Measurements from ENCODE around the gene SEC62.

Gene SEC62, protein sequence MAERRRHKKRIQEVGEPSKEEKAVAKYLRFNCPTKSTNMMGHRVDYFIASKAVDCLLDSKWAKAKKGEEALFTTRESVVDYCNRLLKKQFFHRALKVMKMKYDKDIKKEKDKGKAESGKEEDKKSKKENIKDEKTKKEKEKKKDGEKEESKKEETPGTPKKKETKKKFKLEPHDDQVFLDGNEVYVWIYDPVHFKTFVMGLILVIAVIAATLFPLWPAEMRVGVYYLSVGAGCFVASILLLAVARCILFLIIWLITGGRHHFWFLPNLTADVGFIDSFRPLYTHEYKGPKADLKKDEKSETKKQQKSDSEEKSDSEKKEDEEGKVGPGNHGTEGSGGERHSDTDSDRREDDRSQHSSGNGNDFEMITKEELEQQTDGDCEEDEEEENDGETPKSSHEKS

DNA sequence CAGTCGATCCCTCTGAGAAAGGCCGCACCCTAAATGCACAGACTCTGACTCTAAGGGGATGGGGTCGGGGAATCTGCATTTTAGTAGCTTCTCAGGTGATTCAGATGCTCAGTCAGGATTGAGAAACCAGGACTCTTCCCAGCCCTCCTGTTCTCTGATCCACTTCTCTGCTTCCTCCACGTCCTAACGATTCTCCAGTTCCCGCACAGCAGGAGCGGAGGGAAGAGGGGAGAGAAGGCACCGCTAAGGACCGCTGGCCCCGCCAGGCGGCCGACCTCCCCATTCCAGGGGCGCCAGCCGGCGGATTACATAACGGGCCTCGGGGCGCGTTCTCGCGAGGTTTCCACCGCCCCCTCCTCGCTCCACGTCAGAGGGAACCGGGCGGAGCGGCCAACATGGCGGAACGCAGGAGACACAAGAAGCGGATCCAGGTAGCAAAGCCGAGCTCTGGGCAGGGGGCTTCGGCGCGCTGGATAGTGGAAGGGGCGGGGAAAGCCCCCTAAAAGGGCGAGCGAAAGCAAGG, at the start of gene SEC62:
TSS of gene SEC62 (plus strand) at position 380 of the 523 bp plus-strand sequence. CDS start at position 396, 16 bp downstream.
- no peak for FAIRE-seq

DNA sequence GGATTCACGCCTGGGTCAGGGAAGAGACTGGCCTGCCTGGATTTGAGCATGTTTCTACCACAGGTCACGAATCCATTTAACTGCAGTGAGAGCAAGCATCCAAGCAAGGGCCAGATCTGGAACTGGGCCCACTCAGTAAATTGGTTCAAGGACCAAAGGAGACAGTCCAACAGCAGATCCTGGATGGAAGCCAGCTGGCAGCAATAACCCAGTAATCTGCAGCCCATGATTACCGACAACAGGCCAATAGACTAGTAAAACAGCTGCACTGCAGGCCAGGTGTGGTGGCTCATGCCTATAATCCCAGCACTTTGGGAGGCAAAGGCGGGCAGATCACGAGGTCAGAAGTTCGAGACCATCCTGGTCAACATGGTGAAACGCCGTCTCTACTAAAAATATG, 43.4 kb upstream of the SEC62 start:
- FAIRE-seq: no peak

DNA sequence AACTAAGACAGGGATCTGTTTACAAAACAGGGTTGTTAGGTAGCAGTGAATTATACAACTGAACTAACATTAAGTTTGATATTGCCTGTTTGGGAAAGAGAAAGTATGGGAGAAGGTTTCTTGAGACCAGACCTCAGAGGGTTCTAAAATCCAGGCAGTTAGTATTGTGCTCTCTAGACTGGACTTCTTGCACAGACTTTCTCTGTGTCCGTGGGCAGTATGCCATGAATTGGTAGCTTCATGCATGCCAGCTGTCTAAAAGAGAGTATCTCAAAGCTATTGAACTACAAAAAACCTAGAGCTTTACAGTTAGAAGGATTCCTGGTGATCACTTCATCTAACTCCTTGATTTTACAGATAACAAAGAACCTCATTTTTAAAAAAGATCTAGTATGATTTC, 42.8 kb upstream of the SEC62 start:
- FAIRE-seq: no peak

DNA sequence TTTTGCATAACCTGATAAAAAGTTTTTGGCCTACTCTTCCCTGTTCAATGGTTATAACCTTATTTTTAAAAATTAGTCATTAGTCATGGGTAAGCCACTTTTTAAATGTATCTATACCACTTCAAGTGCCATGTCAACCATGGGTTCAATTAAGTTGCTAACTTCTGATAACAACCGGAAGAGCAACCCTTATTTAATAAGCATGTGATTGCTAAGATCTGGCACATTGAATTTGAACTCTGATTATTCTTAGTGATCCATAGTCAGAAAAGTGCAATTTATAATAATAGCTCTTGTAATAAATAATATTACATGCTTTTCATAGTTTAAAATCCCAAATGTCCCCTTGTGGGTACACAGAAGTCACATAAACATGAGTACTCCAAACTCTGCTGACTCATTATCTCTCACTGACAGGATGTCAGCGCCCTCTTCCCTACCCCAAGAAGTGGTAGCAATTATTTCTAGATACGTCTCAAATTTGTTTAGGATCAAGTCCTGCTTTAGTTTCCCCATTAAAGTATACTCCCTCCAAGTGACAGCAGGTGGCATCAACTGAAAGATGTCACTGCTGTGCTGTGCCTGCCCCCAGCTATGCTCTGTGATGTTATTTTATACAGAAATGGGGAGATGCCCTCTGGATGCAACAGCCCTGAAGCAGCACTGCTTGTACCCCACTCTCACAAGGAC, 36.6 kb upstream of the SEC62 start:
- FAIRE-seq: no peak

DNA sequence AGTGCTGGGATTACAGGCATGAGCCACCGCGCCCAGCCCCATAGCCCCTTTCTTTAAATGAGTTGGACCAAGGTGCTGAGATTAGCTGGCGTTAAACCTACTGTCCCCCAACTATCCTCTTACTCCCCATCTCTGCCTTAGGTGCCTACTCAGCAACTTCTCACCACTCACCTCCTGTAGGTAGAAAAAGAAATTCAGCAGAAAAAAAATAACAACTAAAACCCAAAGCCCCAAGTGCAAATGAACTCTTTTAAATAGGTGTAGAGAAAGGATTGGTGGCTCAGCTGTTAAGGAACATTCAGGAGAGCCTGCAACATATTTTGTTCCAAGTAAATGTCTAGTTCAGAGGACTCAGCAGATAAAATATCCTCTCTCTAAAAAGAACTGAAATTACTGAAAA, 35.8 kb upstream of the SEC62 start:
- no peak for FAIRE-seq

DNA sequence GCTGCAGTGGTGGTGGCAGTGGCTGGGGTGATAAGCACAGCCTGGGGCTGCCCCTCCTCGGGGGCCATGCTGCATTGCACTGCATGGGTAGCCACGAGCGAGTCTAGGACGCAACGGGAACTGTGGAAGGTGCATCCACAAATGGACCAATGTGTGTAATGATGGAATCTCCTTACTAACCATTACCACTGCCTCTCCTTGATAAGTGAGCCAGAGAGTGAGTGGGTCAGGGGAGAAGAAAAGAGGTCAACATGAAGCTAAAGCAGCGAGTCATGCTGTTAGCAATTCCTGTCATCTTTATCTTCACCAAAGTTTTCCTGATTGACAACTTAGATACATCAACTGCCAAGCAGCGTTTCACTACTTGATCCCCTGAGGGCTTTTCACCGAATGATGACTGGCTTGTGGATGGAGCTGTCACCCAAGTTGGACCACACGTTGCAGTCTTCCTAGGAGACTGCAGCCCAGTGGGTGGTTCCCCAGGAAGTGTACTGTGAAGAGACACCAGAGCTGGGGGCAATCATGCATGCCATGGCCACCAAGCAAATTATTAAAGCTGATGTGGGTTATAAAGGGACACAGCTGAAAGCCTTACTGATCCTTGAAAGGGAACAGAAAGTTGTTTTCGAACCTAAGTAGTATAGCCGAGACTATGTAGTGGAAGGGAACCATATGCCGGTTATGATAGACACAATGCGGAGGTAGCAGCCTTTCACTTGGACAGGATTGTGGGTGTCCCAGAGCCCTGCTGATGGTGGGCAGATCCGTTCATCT, 34.7 kb upstream of the SEC62 start:
- FAIRE-seq: no peak

DNA sequence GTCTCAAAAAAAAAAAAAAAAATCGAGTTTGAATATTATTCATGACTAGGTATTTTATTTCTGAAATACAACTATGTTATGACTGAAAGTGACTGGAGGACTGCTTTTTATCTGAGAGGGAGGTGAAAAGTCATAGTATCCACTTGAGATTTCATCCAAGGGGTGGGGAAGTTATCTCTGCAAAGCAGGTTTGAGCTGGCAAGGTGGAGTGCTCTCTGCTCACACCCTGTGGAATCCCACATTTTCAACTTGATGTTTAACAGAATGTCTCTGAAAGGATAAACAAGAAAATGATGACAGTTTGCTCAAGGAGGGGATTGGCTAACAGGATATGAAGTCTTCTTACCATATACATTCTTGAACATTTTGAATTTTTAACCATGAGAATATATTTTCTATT, 27.3 kb upstream of the SEC62 start:
- no peak for FAIRE-seq

DNA sequence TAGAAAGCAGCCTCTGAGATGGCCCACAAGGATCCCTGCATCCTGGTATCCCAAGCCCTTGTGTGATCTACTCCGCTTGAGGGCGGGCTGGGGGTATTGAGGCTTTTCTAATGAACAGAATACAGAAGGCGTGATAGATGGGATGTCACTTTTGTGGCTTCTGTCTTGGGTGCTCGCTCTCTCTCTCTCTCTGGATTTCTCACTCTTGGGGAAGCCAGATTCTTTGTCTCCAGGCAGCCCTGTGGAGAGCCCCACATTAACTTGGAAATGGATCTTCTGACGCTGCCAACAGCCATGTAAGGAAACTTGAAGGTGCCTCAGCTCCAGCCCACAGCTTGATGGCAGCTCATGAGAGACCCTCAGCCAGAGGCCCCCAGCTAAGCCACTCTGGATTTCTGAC, 26.9 kb upstream of the SEC62 start:
- no peak for FAIRE-seq

DNA sequence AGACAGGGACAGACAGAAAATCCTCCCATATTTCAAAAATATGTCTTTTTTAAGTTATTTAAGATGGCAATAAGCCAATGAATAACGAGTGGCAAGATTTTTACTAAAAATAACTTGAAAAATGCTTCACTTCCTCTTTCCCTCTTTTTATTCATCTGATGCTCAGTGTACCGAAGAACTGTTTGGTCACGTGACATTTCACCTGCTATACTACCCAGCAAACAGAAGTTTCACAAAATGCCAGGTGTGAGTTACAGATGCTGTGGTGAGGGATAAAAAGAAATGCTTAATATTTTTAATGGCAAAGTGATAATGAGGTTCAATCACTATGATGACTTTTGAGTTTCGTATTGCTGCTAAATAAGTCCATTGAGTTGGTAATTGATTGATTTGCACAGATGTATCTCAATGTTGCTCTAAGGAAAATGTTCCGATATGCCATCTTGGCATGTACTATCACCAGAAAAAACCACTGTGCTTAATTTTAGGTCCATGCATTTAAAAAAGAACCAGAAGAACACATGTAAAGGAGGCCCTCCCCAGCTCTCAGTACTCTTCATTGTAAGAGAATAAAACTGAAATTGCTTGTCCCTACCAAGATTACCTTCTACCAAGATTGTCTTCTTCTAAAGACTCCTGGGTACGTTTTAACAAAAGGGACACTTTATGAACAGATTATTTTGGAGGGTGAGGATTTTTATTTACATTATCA, 26.0 kb upstream of the SEC62 start:
- no peak for FAIRE-seq

DNA sequence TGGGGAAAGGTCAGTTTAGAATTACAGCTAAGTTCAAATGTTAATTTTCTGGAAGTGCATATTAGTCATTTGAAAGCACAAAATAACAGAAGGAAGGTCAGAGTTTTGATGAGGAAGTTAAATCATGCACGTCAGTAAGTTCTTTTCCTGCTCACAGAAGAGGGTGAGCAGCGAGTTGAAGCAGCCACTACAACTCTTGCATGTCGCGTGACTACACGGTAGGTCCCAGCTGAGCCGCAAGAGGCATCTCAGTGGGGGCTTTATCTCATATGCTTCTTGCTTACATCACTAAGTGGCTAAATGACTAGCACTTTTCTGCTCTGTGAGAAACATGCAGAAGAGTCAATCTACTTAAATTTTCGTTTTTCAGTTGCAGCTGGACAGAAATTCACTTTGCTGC, 21.3 kb upstream of the SEC62 start:
- no peak for FAIRE-seq

DNA sequence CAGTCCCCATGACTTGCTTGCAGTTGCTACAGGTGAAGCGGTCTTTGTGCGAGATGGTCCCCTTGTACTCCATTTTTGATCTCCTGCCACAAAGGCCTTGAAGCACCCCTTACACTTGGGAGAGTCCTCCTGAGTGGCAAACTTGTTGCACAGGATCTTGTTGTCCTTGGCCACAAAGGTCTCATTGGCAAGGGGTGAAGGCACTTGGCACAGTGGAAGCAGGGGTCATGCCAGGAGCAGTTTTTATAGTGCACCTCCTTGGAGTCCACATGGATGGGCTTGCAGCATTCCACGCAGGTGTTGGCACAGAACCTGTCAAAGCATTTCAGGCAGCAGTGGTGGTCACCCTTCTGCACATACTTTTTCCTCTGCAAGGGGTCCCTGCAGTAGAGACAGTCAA, 20.3 kb upstream of the SEC62 start:
- no peak for FAIRE-seq

DNA sequence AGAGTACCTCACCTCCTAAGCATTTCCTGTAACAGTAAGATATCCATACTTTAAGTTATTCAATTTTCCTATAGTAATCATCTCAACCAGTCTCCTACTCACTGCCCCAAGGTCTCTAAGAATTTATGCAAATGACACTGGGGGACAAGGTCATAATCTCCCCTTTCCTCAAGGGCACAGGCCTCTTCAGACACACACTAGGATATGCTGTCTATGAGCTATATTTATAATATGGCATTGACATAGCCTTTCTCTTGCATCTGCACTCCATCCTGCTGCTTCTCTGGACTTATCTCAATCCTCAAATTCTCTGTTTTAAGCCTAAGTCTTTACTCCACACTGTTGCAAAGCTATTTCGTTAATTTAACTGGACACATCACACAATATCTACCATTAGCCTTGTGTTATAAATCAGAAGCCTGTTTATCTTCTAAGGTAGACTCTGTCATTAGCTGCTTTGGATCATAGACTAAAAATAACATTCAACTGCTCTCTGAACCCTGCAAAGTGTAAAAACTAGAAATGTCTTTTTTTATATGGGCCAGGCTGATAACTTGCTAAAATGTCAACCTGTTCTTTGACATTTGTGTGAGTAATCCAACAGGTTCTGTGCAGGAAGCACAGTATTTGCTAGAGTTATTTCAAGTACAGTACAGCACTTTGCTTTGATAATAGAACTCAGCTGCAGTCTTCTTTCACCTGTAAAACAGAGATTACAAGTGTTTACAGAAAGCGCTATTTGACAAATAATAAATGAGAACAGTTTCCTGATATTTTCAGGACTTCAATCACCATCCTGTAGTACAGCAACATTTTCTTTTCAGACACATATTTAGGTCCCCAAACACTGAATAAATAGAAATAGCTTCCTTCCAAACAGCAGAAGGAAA, 17.8 kb upstream of the SEC62 start:
- FAIRE-seq: no peak

DNA sequence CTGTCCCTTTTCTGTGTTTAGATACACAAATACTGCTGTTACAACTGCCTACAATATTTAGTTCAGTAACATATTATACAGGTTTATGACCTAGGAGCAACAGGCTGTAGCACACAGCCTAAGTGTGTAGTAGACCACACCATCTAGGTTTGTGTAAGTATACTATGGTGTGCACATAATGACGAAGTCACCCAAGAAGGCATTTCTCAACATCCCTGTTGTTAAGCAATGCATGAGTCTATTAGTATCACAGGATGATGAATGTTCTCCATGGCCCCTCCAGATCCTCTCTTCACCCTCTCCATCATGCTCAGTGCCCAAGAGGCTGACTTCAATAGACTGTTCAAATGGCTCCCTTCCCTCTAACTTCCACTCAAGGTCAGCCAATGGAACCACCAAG, 14.6 kb upstream of the SEC62 start:
- FAIRE-seq: no peak

DNA sequence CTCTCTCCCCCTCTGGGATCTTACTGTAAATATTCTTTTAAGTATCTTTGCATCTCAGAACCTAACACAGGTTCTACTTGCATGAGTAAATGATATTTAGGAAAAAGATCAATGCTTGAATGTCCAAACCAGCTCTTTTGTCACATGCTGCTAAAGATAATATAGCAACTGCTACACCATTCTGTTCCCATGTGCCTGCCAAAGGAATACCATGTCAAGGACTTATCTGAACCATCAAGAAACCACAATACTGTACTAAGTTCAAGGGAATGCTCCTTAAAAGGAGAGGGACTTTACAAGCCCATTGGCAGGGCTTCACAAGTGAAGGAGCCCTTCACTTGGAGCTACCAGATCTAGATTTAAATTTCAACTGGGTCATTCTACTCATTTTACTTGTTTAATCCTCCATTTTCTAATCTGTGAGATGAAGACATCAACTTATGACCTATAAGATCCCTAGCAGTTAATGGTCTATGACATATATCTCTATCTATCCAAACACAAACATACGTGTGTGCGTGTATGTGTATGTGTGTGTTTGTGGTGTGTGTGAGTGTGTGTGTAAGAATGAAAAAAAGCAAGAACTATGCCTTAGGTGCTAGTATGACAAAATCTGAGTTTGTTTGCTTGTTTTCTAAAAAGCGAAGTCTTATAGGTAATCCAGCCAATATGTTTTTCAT, 13.0 kb upstream of the SEC62 start:
- no peak for FAIRE-seq

DNA sequence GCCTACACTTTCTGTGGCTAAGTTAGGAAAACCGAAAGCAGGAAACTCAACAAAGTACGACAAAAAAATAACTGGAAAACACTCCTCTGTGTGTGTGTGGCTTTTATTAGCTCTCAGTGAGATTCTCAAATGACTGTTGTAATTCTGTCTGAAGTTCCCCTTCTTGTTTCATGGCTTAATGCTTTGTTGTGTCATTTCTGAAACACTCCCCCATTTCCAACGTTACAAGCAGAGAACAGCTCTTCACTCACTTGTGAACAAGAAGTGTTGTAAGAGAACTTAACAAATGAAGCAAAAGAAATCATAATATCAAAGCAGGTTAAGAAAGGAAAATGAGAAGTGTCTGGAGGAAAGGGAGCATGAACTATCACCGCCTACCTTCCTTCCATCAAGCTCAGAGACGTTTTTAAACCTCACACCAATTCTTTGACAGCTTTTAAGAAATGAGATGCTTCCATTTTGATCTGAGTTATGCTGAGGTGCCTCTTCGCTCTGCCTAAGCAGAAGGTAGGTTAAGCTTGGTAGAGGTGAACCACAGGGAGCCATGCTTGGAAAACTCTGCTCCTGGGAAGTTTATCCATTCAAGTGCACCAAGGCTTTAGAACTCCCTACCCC, 12.4 kb upstream of the SEC62 start:
- FAIRE-seq: no peak

DNA sequence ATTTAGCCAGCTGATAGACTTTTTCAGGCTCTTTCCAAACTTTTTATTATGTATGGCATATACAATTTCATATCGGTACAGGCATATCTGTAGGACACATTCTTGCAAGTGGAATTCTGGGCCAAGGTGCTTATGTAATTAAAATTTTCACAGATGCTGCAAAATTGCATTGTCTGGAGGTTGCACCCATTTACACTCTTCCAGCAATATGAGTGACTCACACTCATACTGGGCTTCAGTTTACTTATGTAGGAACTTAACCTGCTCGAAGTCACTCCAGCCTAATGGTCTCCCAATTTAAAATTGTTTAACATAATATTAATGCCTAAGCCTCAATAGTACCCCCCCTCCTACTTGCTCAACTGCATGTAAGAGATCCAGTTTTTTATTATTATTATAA, 11.2 kb upstream of the SEC62 start:
- no peak for FAIRE-seq

DNA sequence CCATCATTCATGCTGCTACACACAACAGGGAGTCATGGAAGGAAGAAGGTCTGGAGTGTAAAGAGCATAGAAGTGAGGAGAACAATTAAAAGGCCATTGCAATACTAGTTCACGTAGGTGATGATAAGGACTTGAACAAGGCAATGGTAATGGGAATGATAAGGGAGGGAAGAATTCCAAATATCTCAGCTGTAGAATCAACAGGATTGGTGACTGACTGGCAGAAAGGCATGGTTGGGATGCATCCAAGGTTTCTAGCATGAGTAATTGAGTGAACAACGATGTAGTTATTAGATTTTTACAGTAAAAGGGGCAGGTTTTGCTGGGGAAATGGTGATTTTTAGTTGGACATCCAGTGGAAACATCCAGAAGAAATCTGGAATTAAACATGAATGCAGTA, 2.4 kb upstream of the SEC62 start:
- no peak for FAIRE-seq

DNA sequence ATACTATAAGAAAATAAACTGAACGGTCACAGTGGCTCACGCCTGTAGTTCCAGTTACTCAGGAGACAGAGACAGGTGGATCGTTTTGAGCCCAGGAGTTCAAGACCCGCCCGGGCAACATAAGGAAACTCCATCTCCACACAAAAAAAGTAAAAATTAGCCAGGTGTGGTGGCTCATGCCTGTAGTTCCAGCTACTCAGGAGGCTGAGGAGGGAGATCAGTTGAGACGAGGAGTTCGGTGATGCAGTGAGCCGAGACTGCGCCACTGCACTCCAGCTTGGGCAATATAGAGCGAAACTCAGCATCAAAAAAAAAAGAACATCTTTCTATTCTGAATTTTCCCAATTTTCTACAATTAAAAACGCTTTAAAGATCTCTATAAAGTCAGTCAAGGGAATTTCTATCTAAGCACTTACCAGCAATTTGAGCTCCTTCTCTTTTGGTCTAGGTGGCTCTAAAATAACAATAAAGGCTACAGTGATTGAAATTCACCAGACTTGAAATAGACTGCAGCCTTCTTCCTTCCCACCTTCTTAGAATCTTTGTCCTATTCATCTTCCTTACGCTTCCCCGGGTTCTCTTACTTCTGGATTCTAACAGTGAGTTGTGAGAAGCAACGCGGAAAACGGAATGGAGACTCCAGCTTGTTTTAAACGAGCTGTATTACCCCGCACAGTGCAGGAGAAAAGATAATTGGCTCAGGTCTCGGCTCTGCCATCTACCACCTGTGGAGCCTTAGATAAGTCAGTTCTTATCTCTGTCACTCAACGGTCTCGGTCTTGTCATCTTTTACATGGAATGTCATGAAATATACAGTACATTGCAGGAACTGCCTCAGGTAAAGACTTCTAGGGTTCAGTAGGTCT, 812 bp upstream of the SEC62 start:
- FAIRE-seq: no peak

Measured in A204.1 (cell line).